ENCODE results near the gene HDAC11. TPM values are rescaled to one million over a fixed set of nuclear protein-coding genes. Genes with fewer than 3 reads are reported as not detected.

The HDAC11 gene
- total and polyA plus RNA-seq, 3 experiments from 2014 or later, result 2.6 to 7.5 (median 3.2) TPM

DNA sequence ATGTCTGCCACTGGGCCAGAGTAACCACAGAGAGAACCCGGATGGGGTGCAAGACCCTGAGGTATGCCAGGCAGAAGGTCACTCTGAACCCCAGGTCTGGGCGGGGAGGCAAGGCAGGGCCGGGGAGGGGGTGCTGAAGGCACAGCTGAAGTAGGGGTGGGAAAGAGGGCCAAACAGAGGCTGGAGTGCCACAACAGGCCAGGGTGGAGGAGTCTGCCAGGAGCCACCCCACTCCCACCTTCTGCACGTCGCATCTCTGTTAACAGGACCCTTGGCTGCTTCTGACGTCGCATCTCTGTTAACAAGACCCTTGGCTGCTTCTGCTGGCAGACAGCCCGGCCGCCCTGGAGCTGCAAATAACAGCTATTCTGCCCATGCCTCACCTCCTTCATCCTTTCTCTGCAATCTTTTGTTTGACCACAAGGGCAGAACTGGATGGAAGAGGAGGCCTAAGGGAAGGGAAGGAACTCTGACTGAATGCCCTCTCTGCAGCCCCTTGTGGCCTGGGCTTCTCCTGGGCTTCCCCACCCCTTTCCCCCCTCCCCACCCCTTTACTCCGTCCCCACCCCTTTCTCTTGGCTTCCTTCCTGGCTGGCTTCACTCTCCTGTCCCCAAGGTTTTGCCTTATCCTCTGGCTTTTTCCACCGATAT lies 48.2 kb downstream of the HDAC11 start:
- H3K4me1 ChIP-seq (ENCODE audit: insufficient read depth, low read length), result no peaks in the 10 kb centered on the region
- Mint-ChIP-seq H3K4me3 (no peak overlapping the region), H3K27me3 (peaks cover 0 to 17% of the 10 kb centered on the region in 2 donors), H3K9me3 (no peaks in the 10 kb centered on the region), H3K4me1 (no peaks in the 10 kb centered on the region), H3K36me3 (no peaks in the 10 kb centered on the region), H3K27ac (no peak overlapping the region)
- no peaks in the 10 kb centered on the region for H3K27me3 ChIP-seq (ENCODE audit: insufficient read depth, low read length, poor library complexity, severe bottlenecking)
- H3K27ac ChIP-seq (ENCODE audit: low read depth, low read length), result no peak overlapping the region
- H3K4me3 ChIP-seq (ENCODE audit: low read length), result no peak overlapping the region
- no peaks in the 10 kb centered on the region for H3K36me3 ChIP-seq (ENCODE audit: insufficient read depth, low read length)
- ChIA-PET CTCF (no interaction called here), POLR2A (no interaction called here)
- no peaks in the 10 kb centered on the region for H3K9me3 ChIP-seq (ENCODE audit: low read length)
- DNase-seq, result no peak

DNA sequence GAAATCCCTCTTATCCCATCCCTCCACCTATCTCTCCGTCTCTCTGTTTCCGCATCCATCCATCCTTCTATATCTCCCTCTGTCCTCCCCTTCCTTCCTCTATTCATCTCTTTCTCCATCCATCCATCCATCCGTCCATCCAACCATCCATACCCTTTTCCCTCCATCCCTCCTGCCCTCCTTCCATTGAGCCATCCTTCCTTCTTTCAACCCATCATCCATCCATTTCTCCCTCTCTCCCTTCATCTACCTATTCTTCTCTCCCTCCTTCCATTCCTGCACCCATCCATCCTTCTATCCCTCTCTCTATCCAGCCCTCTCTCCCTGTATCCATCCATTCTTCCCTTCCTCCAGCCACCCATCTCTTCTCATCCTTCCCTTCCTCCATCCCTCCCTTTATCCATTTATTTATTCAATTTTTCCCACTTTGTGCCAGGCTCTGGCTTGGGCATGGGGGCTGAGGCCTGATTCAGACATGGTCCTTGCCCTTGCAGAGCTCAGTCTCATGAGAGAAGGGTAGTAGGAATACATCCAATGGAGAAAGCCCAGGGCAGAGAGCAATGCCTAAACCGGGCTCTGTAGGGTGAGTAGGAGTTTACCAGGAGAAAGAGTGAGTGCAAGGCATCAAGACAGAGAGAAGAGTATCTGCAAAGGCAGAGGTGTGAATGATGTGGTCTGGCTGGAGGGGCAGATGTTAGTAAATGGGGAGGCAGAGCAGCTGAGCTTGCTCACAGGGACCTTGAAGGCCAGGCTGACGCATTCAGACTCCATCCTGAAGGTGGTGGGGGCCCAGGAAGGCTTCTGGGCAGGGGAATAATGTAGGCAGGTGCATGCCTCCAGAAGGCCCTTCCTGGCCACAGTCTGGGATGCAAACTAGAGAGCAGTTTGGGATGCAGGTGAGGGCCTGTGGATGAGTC lies 49.3 kb downstream of the HDAC11 start:
- H3K27ac Mint-ChIP-seq, result no peak overlapping the region
- peaks cover 0 to 23% of the 10 kb centered on the region in 2 donors for H3K27me3 Mint-ChIP-seq

DNA sequence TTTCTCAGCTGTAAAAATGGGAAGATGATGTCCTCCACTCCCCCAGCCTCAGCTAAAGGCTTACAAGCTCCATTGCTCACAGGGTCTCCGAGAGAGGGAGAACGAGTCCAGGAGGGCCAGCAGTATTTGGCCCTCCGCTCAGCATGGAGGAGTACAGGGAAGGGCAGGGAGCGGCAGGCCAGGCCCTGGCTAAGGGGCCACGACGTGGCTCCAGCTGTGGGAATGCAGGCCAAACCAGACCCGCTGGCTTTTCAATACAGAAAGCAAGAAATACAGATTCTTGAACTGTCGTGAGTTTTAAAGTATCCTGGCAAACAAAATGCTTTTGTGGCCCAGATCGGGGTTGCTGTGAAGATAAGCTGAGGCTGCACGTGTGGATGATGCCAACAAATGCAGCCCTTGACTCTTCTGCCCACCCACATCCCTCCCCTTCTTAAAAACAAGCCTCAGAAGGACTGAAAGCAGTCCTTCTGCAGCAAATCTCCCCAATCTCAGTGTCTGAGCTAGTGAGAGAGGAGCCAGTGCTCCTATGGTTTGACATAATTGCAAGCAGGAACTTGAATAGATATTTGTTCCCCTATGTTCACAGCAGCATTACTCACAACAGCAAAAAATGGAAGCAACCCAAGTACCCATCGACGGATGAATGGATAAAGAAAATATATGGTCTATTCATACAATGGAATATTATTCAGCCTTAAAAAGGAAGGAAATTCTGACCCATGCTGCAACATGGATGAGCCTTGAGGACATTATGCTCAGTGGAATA lies 50.3 kb downstream of the HDAC11 start:
- Histone ChIP-seq H3K36me3 (ENCODE audit: insufficient read depth, low read length) (no peaks in the 10 kb centered on the region), H3K4me3 (ENCODE audit: low read length) (no peak overlapping the region), H3K4me1 (ENCODE audit: insufficient read depth, low read length) (no peaks in the 10 kb centered on the region), H3K9me3 (ENCODE audit: low read length) (no peaks in the 10 kb centered on the region), H3K27me3 (ENCODE audit: insufficient read depth, low read length, poor library complexity, severe bottlenecking) (no peaks in the 10 kb centered on the region), H3K27ac (ENCODE audit: low read depth, low read length) (no peak overlapping the region)
- no peaks in the 10 kb centered on the region for H3K4me1 Mint-ChIP-seq
- no peak overlapping the region for H3K4me3 Mint-ChIP-seq
- CTCF ChIA-PET, result no interaction called here
- DNase-seq, result no peak
- H3K27me3 Mint-ChIP-seq, result peaks cover 0 to 31% of the 10 kb centered on the region in 2 donors
- H3K27ac Mint-ChIP-seq, result no peak overlapping the region
- H3K9me3 Mint-ChIP-seq, result no peaks in the 10 kb centered on the region
- POLR2A ChIA-PET, result no interaction called here
- H3K36me3 Mint-ChIP-seq, result no peaks in the 10 kb centered on the region

More for the DNA sequence above, 49.3 kb downstream of the HDAC11 start:
- H3K4me3 ChIP-seq (ENCODE audit: low read length), result no peak overlapping the region
- H3K27ac ChIP-seq (ENCODE audit: low read depth, low read length), result no peak overlapping the region
- no peaks in the 10 kb centered on the region for H3K36me3 Mint-ChIP-seq
- H3K9me3 Mint-ChIP-seq, result no peaks in the 10 kb centered on the region
- H3K36me3 ChIP-seq (ENCODE audit: insufficient read depth, low read length), result no peaks in the 10 kb centered on the region
- H3K4me1 ChIP-seq (ENCODE audit: insufficient read depth, low read length), result no peaks in the 10 kb centered on the region
- H3K4me3 Mint-ChIP-seq, result no peak overlapping the region
- DNase-seq, result no peak
- no peaks in the 10 kb centered on the region for H3K27me3 ChIP-seq (ENCODE audit: insufficient read depth, low read length, poor library complexity, severe bottlenecking)
- CTCF ChIA-PET, result no interaction called here
- POLR2A ChIA-PET, result no interaction called here
- no peaks in the 10 kb centered on the region for H3K4me1 Mint-ChIP-seq
- no peaks in the 10 kb centered on the region for H3K9me3 ChIP-seq (ENCODE audit: low read length)

DNA sequence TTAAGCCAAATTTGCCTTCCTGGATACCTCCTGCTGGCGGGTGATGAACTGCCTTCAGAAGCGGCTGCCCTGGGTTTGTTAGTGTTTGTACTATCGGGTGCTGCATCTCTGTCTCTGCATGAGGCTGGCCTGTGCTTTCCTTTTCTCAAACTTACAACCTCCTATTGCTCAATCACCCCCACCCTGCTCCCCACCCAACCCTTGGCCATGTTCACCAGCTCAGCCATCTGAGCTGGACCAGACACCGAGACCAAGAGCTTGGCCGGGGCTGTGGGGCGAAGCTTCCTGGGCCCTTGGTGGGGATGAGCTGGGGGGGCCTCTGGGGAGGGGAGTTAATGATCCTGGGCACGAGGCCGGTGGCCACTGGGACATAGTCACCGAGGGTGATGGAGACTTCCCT lies 52.0 kb downstream of the HDAC11 start:
- H3K27ac Mint-ChIP-seq, result peak overlapping the region in 1 of 8 donors; percentile 66
- H3K27ac ChIP-seq (ENCODE audit: low read depth, low read length), result no peak overlapping the region
- no peaks in the 10 kb centered on the region for H3K27me3 ChIP-seq (ENCODE audit: insufficient read depth, low read length, poor library complexity, severe bottlenecking)
- no peaks in the 10 kb centered on the region for H3K9me3 ChIP-seq (ENCODE audit: low read length)
- H3K36me3 Mint-ChIP-seq, result no peaks in the 10 kb centered on the region
- peaks cover 0 to 7% (median 4%) of the 10 kb centered on the region in 3 donors for H3K4me1 Mint-ChIP-seq
- H3K4me3 ChIP-seq (ENCODE audit: low read length), result no peak overlapping the region
- DNase-seq, result no peak
- CTCF ChIA-PET, result no interaction called here
- H3K36me3 ChIP-seq (ENCODE audit: insufficient read depth, low read length), result no peaks in the 10 kb centered on the region
- H3K9me3 Mint-ChIP-seq, result peaks cover 0 to 2% (median 0%) of the 10 kb centered on the region in 5 donors
- POLR2A ChIA-PET, result no interaction called here
- peaks cover 6% of the 10 kb centered on the region for H3K4me1 ChIP-seq (ENCODE audit: insufficient read depth, low read length)
- H3K4me3 Mint-ChIP-seq, result no peak overlapping the region
- peaks cover 7 to 42% of the 10 kb centered on the region in 2 donors for H3K27me3 Mint-ChIP-seq

- Histone ChIP-seq H3K4me3 (ENCODE audit: low read length) (no peak overlapping the region), H3K27me3 (ENCODE audit: insufficient read depth, low read length, poor library complexity, severe bottlenecking) (no peaks in the 10 kb centered on the region), H3K27ac (ENCODE audit: low read depth, low read length) (no peak overlapping the region), H3K36me3 (ENCODE audit: insufficient read depth, low read length) (no peaks in the 10 kb centered on the region), H3K4me1 (ENCODE audit: insufficient read depth, low read length) (peaks cover 6% of the 10 kb centered on the region), H3K9me3 (ENCODE audit: low read length) (no peaks in the 10 kb centered on the region)
- H3K9me3 Mint-ChIP-seq, result peaks cover 0 to 2% (median 0%) of the 10 kb centered on the region in 5 donors
- H3K27me3 Mint-ChIP-seq, result peaks cover 10 to 46% of the 10 kb centered on the region in 2 donors
- H3K36me3 Mint-ChIP-seq, result no peaks in the 10 kb centered on the region
- ChIA-PET POLR2A (no interaction called here), CTCF (no interaction called here)
- H3K4me1 Mint-ChIP-seq, result peaks cover 0 to 10% (median 4%) of the 10 kb centered on the region in 3 donors
- no peak for DNase-seq
- no peak overlapping the region for H3K4me3 Mint-ChIP-seq
- H3K27ac Mint-ChIP-seq, result no peak overlapping the region
Measured at GRCh38 chr3:13532631-13533030, 52.5 kb downstream of the HDAC11 start.

DNA sequence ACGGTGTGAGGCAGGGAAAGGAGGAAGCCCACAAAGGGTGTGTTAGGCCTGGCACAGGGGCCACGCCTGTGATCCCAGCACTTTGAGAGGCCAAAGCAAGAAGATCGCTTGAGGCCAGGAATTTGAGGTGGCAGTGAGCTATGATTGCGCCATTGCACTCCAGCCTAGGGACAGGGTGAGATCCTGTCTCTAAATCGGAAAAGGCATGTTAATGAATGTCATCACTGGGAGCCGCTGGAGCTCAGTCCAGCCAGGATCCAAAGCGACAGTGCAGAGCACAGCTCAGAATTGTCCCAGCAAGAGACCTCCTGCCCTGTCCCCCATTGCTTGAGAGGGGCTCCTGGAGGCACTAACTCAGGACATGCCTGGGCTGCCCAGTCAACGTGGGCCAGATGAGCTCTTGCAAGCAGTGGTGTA lies 53.8 kb downstream of the HDAC11 start:
- Histone ChIP-seq H3K27me3 (ENCODE audit: insufficient read depth, low read length, poor library complexity, severe bottlenecking) (no peaks in the 10 kb centered on the region), H3K9me3 (ENCODE audit: low read length) (no peaks in the 10 kb centered on the region), H3K4me3 (ENCODE audit: low read length) (no peak overlapping the region), H3K27ac (ENCODE audit: low read depth, low read length) (no peak overlapping the region), H3K4me1 (ENCODE audit: insufficient read depth, low read length) (peaks cover 6% of the 10 kb centered on the region), H3K36me3 (ENCODE audit: insufficient read depth, low read length) (no peaks in the 10 kb centered on the region)
- ChIA-PET CTCF (no interaction called here), POLR2A (no interaction called here)
- Mint-ChIP-seq H3K4me3 (no peak overlapping the region), H3K4me1 (peaks cover 0 to 10% (median 4%) of the 10 kb centered on the region in 3 donors), H3K27me3 (peaks cover 11 to 48% of the 10 kb centered on the region in 2 donors), H3K36me3 (no peaks in the 10 kb centered on the region), H3K27ac (no peak overlapping the region), H3K9me3 (peaks cover 0 to 2% (median 0%) of the 10 kb centered on the region in 5 donors)
- DNase-seq, result no peak

DNA sequence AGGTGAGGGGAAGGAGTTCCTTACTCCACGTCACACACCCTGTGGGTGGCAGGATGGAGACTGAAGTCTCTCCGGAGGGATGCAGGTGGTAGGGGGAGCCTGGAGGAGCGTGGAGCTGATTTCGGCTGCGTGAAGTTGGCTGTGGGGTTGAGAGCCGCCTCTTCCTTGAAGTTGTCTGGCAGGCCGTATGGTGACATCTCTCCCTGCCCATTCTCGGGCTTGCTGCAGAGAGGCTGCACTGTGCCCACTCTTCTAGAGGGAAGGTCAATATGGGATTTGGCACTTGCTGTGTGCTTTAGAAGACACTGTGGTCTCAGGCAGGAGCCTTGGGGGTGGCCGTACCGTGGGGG lies 55.4 kb downstream of the HDAC11 start:
- ChIA-PET POLR2A (no interaction called here), CTCF (no interaction called here)
- Histone ChIP-seq H3K4me1 (ENCODE audit: insufficient read depth, low read length) (peaks cover 6% of the 10 kb centered on the region), H3K27ac (ENCODE audit: low read depth, low read length) (no peak overlapping the region), H3K36me3 (ENCODE audit: insufficient read depth, low read length) (no peaks in the 10 kb centered on the region), H3K27me3 (ENCODE audit: insufficient read depth, low read length, poor library complexity, severe bottlenecking) (no peaks in the 10 kb centered on the region), H3K4me3 (ENCODE audit: low read length) (no peak overlapping the region), H3K9me3 (ENCODE audit: low read length) (no peaks in the 10 kb centered on the region)
- no peak for DNase-seq
- peaks cover 15 to 46% of the 10 kb centered on the region in 2 donors for H3K27me3 Mint-ChIP-seq
- no peaks in the 10 kb centered on the region for H3K36me3 Mint-ChIP-seq
- H3K4me1 Mint-ChIP-seq, result peaks cover 0 to 10% (median 4%) of the 10 kb centered on the region in 3 donors
- no peak overlapping the region for H3K27ac Mint-ChIP-seq
- peaks cover 0 to 2% (median 0%) of the 10 kb centered on the region in 5 donors for H3K9me3 Mint-ChIP-seq
- H3K4me3 Mint-ChIP-seq, result no peak overlapping the region

DNA sequence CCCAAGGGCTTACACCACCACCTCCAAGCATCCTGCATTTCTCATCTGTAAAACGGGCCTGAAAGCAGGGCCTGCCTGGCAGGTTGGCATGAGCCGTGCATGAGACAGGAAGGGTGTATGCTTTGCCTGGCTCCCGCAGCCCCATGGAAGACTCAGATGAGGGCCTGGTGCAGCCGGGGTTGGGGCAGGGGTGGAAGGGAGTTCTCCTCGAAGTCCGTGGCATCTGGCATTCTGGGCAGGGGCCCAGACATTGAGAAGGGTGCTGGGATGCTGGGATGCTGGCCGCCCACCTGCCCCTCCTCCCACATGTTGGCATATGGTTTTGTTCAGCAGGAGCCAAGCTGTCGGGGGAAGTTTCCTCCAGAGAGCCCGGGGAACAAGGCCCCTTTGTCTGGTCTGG lies 55.8 kb downstream of the HDAC11 start:
- CTCF ChIA-PET, result no interaction called here
- no peak overlapping the region for H3K27ac ChIP-seq (ENCODE audit: low read depth, low read length)
- Mint-ChIP-seq H3K4me1 (peaks cover 0 to 10% (median 4%) of the 10 kb centered on the region in 3 donors), H3K9me3 (peaks cover 0 to 2% (median 0%) of the 10 kb centered on the region in 5 donors), H3K27ac (no peak overlapping the region), H3K4me3 (no peak overlapping the region), H3K27me3 (peaks cover 15 to 44% of the 10 kb centered on the region in 2 donors), H3K36me3 (no peaks in the 10 kb centered on the region)
- no peak overlapping the region for H3K4me3 ChIP-seq (ENCODE audit: low read length)
- no peak for DNase-seq
- POLR2A ChIA-PET, result no interaction called here
- H3K36me3 ChIP-seq (ENCODE audit: insufficient read depth, low read length), result no peaks in the 10 kb centered on the region
- H3K9me3 ChIP-seq (ENCODE audit: low read length), result no peaks in the 10 kb centered on the region
- peaks cover 6% of the 10 kb centered on the region for H3K4me1 ChIP-seq (ENCODE audit: insufficient read depth, low read length)
- no peaks in the 10 kb centered on the region for H3K27me3 ChIP-seq (ENCODE audit: insufficient read depth, low read length, poor library complexity, severe bottlenecking)
